ENCODE data around the gene WWC2.
"Not testable (repeated sequence)": the region's sequence is repeated elsewhere in the genome, so short reads cannot be mapped to it uniquely, and the experiment has no call there.

WWC2 gene

GRCh38 chr4:183100827-183101226, 1.8 kb downstream of the WWC2 start:
- peak; percentile 45 for DNase-seq

- DNase-seq: no peak
Measured at GRCh38 chr4:183101956-183102480, 3.0 kb downstream of the WWC2 start.

- no peak for DNase-seq
Measured at GRCh38 chr4:183105092-183105491, 6.0 kb downstream of the WWC2 start.

GRCh38 chr4:183106839-183107238, 7.8 kb downstream of the WWC2 start:
- no peak for DNase-seq

GRCh38 chr4:183107891-183108459, 8.9 kb downstream of the WWC2 start:
- DNase-seq: no peak

GRCh38 chr4:183110244-183110643, 11.2 kb downstream of the WWC2 start:
- no peak for DNase-seq

- no peak for DNase-seq
Measured at GRCh38 chr4:183111452-183111885, 12.4 kb downstream of the WWC2 start.

GRCh38 chr4:183118141-183118540, 19.1 kb downstream of the WWC2 start:
- DNase-seq: no peak

GRCh38 chr4:183118585-183118984, 19.5 kb downstream of the WWC2 start:
- no peak for DNase-seq

GRCh38 chr4:183121660-183122059, 22.6 kb downstream of the WWC2 start:
- not testable (repeated sequence) for DNase-seq

GRCh38 chr4:183124228-183124627, 25.2 kb downstream of the WWC2 start:
- no peak for DNase-seq

- DNase-seq: no peak
Measured at GRCh38 chr4:183124865-183125264, 25.8 kb downstream of the WWC2 start.

GRCh38 chr4:183129125-183129524, 30.1 kb downstream of the WWC2 start:
- DNase-seq: no peak

GRCh38 chr4:183129675-183130074, 30.6 kb downstream of the WWC2 start:
- DNase-seq: peak; percentile 37

- no peak for DNase-seq
Measured at GRCh38 chr4:183130328-183131155, 31.5 kb downstream of the WWC2 start.

GRCh38 chr4:183132081-183132480, 33.0 kb downstream of the WWC2 start:
- no peak for DNase-seq

GRCh38 chr4:183132865-183133264, 33.8 kb downstream of the WWC2 start:
- no peak for DNase-seq

GRCh38 chr4:183136855-183137254, 37.8 kb downstream of the WWC2 start:
- DNase-seq: no peak

- DNase-seq: no peak
Measured at GRCh38 chr4:183139058-183139750, 40.1 kb downstream of the WWC2 start.

GRCh38 chr4:183139972-183140570, 41.0 kb downstream of the WWC2 start:
- no peak for DNase-seq

- DNase-seq: no peak
Measured at GRCh38 chr4:183140911-183141320, 41.9 kb downstream of the WWC2 start.

- peak; percentile 70 for DNase-seq
Measured at GRCh38 chr4:183141997-183142396, 42.9 kb downstream of the WWC2 start.

Data from OCI-M1 (cell line).